PC-3 (cell line): ENCODE measurements around the gene SLAIN1. TPM values are rescaled to one million over a fixed set of nuclear protein-coding genes. Genes with fewer than 3 reads are reported as not detected.
A peak's percentile ranks its signal among the peaks of the same experiment; 100 is the strongest.

Source experiments
- ATAC-seq: fragments of 200-7000 bp; cut with Tn5 transposase; 2 replicates; pipeline ENCODE4 v1.9.1; 2020; ENCODE audit warnings: mild to moderate bottlenecking, moderate library complexity
- BruUV-seq: library from RNA; stranded (reverse); fragments of 400-500 nt; replicated peaks from 2 replicates; lab custom pipeline; 2021; lab: Mats Ljungman, UMichigan
- CTCF ChIA-PET: fragments of 300-600 bp; sonication (Branson Sonifier 250); formaldehyde crosslinking; loops from one replicate; lab custom pipeline; 2022; ENCODE audit warnings: antibody characterized with exemption; lab: Charles Lee
- POLR2A ChIA-PET: fragments of 300-600 bp; sonication (Branson Sonifier 250); formaldehyde crosslinking; loops from one replicate; lab custom pipeline; 2022; ENCODE audit warnings: antibody characterized with exemption; ENCODE audit not compliant: unreplicated experiment; lab: Charles Lee
- DNase-seq: peaks from one replicate; pipeline ENCODE4 v3.0.0-alpha.2; 2015
- H2AFZ ChIP-seq: fragments of 300-600 bp; sonication (generic); 2 replicates; pipeline ENCODE4 v1.6.0; 2016; ENCODE audit warnings: antibody characterized with exemption, low read length
- H3F3A ChIP-seq: fragments of 300-600 bp; sonication (generic); one replicate; pipeline ENCODE4 v1.6.0; 2017; ENCODE audit warnings: antibody characterized with exemption, low read length, control low read depth, mild to moderate bottlenecking; ENCODE audit not compliant: unreplicated experiment
- H3K27ac ChIP-seq: fragments of 300-600 bp; sonication (generic); 2 replicates; pipeline ENCODE4 v1.5.1; 2016; ENCODE audit warnings: mild to moderate bottlenecking, low read length
- H3K27me3 ChIP-seq: fragments of 300-600 bp; sonication (generic); 2 replicates; pipeline ENCODE4 v1.6.1; 2016; ENCODE audit warnings: low read length, mixed read lengths
- H3K36me3 ChIP-seq: fragments of 300-600 bp; sonication (generic); 2 replicates; pipeline ENCODE4 v1.6.1; 2016; ENCODE audit warnings: low read depth, mixed run types, low read length, mixed read lengths
- H3K4me1 ChIP-seq: fragments of 300-600 bp; sonication (generic); 2 replicates; pipeline ENCODE4 v1.5.1; 2016; ENCODE audit warnings: low read length; ENCODE audit not compliant: insufficient read depth
- H3K4me2 ChIP-seq: fragments of 300-600 bp; sonication (generic); 2 replicates; pipeline ENCODE4 v1.6.0; 2016; ENCODE audit warnings: low read length
- H3K4me3 ChIP-seq: fragments of 300-600 bp; sonication (generic); 2 replicates; pipeline ENCODE4 v1.5.1; 2016; ENCODE audit warnings: mild to moderate bottlenecking, low read length, mixed read lengths
- H3K79me2 ChIP-seq: fragments of 300-600 bp; sonication (generic); 2 replicates; pipeline ENCODE4 v1.6.1; 2017; ENCODE audit warnings: low read length, mixed read lengths
- H3K9ac ChIP-seq: fragments of 300-600 bp; sonication (generic); 2 replicates; pipeline ENCODE4 v1.6.0; 2016; ENCODE audit warnings: mild to moderate bottlenecking, low read length
- H3K9me2 ChIP-seq: fragments of 300-600 bp; sonication (generic); replicated peaks from 2 replicates; pipeline ENCODE4 v1.6.1; 2016; ENCODE audit warnings: mixed run types, low read length, mixed read lengths
- H3K9me3 ChIP-seq: fragments of 300-600 bp; sonication (generic); 2 replicates; pipeline ENCODE4 v1.6.1; 2016; ENCODE audit warnings: low read length, mixed read lengths
- H4K20me1 ChIP-seq: fragments of 300-600 bp; sonication (generic); 2 replicates; pipeline ENCODE4 v1.6.1; 2016; ENCODE audit warnings: low read length, mixed read lengths
- EZH2 ChIP-seq: fragments of 300-600 bp; sonication (generic); IDR thresholded peaks from one replicate; pipeline ENCODE4 v1.6.1; 2017; ENCODE audit warnings: antibody characterized with exemption, mild to moderate bottlenecking, low read length; ENCODE audit not compliant: unreplicated experiment
- EZH2phosphoT487 ChIP-seq: fragments of 300-600 bp; sonication (generic); IDR thresholded peaks from 2 replicates; pipeline ENCODE4 v1.6.1; 2018; ENCODE audit warnings: mild to moderate bottlenecking, antibody characterized with exemption, low read length, borderline replicate concordance
- intact Hi-C: fragments of 100-400 bp; cut with micrococcal nuclease; formaldehyde crosslinking; loops from 2 replicates; pipeline ENCODE4 v1.9.0; 2023
- total RNA-seq: library from RNA; depleted of rRNA; stranded (reverse); fragments of >200 nt; gene quantifications from 2 replicates; pipeline ENCODE4 v1.2.3, GENCODE V29; 2014
- TF ChIP-seq, protein P1 (sequence below): fragments of 300-600 bp; sonication (generic); conservative IDR thresholded peaks from 2 replicates; pipeline ENCODE4 v1.5.1; 2017; ENCODE audit warnings: antibody characterized with exemption, low read depth, mild to moderate bottlenecking, low read length

SLAIN1 gene
- total RNA-seq, 1 experiment from 2014 or later = 12.7 TPM

GRCh38 chr13:77696006-77696878 lies 1.2 kb upstream of the SLAIN1 start:
- Histone ChIP-seq H3K9me2 (no peaks in the 10 kb centered on the region), H2AFZ (peak overlapping the region; percentile 84), H3K27me3 (peaks cover 30% of the 10 kb centered on the region), H3K9me3 (no peaks in the 10 kb centered on the region), H4K20me1 (no peaks in the 10 kb centered on the region), H3K79me2 (peaks cover 13% of the 10 kb centered on the region), H3K4me1 (peaks cover 18% of the 10 kb centered on the region), H3K36me3 (no peaks in the 10 kb centered on the region), H3F3A (no peaks in the 10 kb centered on the region), H3K27ac (no peak overlapping the region), H3K4me2 (peak overlapping the region; percentile 91), H3K9ac (no peak overlapping the region), H3K4me3 (peak overlapping the region; percentile 67)
- TF ChIP-seq EZH2phosphoT487 (no peak), EZH2 (peak; percentile 14)
- ATAC-seq = 0 out of 2 replicates have a peak, but pooled peaks have one; percentile 9
- POLR2A ChIA-PET = no interaction called here
- no TSS peak for BruUV-seq
- CTCF ChIA-PET = no interaction called here
- intact Hi-C loops = loop anchor here (5.0 kb wide), 1 partner anchor 104 kb away; no protein-coding TSS in a partner anchor
- peak; percentile 47 for DNase-seq

DNA sequence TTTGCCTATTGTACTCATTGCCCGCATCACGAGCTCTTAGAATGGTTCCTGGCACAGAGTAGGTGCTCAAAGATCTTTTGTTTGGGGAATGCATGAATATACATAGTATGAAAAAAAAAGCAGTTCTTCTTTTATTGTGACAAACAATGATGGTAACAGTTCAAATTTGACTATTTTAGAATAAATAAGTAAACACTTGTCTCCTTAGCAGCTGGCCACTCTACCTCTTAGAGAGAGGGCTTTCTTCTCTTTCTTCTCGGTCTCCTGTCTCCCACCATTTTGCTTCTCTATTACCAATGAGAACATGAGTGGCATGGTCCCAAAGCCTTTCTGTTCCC lies 639 bp upstream of the SLAIN1 start:
- no peaks in the 10 kb centered on the region for H3K36me3 ChIP-seq
- CTCF ChIA-PET = no interaction called here
- no TSS peak for BruUV-seq
- H3K9me2 ChIP-seq = no peaks in the 10 kb centered on the region
- H3K4me1 ChIP-seq = peaks cover 20% of the 10 kb centered on the region
- H3K27me3 ChIP-seq = peaks cover 30% of the 10 kb centered on the region
- POLR2A ChIA-PET = no interaction called here
- peak overlapping the region; percentile 84 for H2AFZ ChIP-seq
- no peaks in the 10 kb centered on the region for H3K9me3 ChIP-seq
- H4K20me1 ChIP-seq = no peaks in the 10 kb centered on the region
- ATAC-seq = no peak; the same call in 1 of the 2 replicates
- H3K9ac ChIP-seq = no peak overlapping the region
- peaks cover 13% of the 10 kb centered on the region for H3K79me2 ChIP-seq
- intact Hi-C loops = loop anchor here (5.0 kb wide), 1 partner anchor 105 kb away; no protein-coding TSS in a partner anchor
- H3K27ac ChIP-seq = no peak overlapping the region
- peak overlapping the region; percentile 67 for H3K4me3 ChIP-seq
- no peaks in the 10 kb centered on the region for H3F3A ChIP-seq
- peak overlapping the region; percentile 91 for H3K4me2 ChIP-seq
- DNase-seq = no peak
- TF ChIP-seq EZH2 (no peak), EZH2phosphoT487 (no peak)
- TF ChIP-seq, protein P1, sequence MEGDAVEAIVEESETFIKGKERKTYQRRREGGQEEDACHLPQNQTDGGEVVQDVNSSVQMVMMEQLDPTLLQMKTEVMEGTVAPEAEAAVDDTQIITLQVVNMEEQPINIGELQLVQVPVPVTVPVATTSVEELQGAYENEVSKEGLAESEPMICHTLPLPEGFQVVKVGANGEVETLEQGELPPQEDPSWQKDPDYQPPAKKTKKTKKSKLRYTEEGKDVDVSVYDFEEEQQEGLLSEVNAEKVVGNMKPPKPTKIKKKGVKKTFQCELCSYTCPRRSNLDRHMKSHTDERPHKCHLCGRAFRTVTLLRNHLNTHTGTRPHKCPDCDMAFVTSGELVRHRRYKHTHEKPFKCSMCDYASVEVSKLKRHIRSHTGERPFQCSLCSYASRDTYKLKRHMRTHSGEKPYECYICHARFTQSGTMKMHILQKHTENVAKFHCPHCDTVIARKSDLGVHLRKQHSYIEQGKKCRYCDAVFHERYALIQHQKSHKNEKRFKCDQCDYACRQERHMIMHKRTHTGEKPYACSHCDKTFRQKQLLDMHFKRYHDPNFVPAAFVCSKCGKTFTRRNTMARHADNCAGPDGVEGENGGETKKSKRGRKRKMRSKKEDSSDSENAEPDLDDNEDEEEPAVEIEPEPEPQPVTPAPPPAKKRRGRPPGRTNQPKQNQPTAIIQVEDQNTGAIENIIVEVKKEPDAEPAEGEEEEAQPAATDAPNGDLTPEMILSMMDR = no peak

GRCh38 chr13:77698201-77699058 lies 943 bp downstream of the SLAIN1 start:
- H3K27me3 ChIP-seq = peaks cover 30% of the 10 kb centered on the region

More at GRCh38 chr13:77698201-77699058, 943 bp downstream of the SLAIN1 start:
- no peak overlapping the region for H3K9ac ChIP-seq
- H2AFZ ChIP-seq = peak overlapping the region; percentile 85
- no peaks in the 10 kb centered on the region for H3K9me2 ChIP-seq
- no peak for TF ChIP-seq EZH2phosphoT487
- TF ChIP-seq, protein P1 = no peak
- peaks cover 20% of the 10 kb centered on the region for H3K4me1 ChIP-seq
- BruUV-seq = no TSS peak
- CTCF ChIA-PET = no interaction called here
- POLR2A ChIA-PET = no interaction called here
- ATAC-seq (peak; percentile 16), DNase-seq (peak; percentile 24)
- H3K4me3 ChIP-seq = peak overlapping the region; percentile 81
- no peak overlapping the region for H3K27ac ChIP-seq
- H4K20me1 ChIP-seq = no peaks in the 10 kb centered on the region
- peaks cover 13% of the 10 kb centered on the region for H3K79me2 ChIP-seq
- no peaks in the 10 kb centered on the region for H3K36me3 ChIP-seq
- H3K4me2 ChIP-seq = peak overlapping the region; percentile 85
- no peaks in the 10 kb centered on the region for H3K9me3 ChIP-seq
- H3F3A ChIP-seq = no peaks in the 10 kb centered on the region
- intact Hi-C loops = loop anchor here (5.0 kb wide), 1 partner anchor 106 kb away; no protein-coding TSS in a partner anchor
